SK-N-SH treated with all-trans-retinoic acid at 6 μM for 48 hours (cell line): Measurements from ENCODE around the gene PRUNE2.

Experiments
- GLIS3 ChIP-seq: fragments of 250-450 bp; sonication (Bioruptor Pico); IDR thresholded peaks from 2 replicates; pipeline ENCODE4 v1.5.0; 2020; ENCODE audit warnings: mild to moderate bottlenecking, moderate library complexity
- RARB ChIP-seq: fragments of 250-450 bp; sonication (Bioruptor Pico); IDR thresholded peaks from 2 replicates; pipeline ENCODE4 v1.8.0; 2021; ENCODE audit warnings: mild to moderate bottlenecking, moderate library complexity
- ZC3H10 ChIP-seq: fragments of 250-450 bp; sonication (Bioruptor Pico); IDR thresholded peaks from 2 replicates; pipeline ENCODE4 v1.5.1; 2021; ENCODE audit warnings: mild to moderate bottlenecking, moderate library complexity

DNA sequence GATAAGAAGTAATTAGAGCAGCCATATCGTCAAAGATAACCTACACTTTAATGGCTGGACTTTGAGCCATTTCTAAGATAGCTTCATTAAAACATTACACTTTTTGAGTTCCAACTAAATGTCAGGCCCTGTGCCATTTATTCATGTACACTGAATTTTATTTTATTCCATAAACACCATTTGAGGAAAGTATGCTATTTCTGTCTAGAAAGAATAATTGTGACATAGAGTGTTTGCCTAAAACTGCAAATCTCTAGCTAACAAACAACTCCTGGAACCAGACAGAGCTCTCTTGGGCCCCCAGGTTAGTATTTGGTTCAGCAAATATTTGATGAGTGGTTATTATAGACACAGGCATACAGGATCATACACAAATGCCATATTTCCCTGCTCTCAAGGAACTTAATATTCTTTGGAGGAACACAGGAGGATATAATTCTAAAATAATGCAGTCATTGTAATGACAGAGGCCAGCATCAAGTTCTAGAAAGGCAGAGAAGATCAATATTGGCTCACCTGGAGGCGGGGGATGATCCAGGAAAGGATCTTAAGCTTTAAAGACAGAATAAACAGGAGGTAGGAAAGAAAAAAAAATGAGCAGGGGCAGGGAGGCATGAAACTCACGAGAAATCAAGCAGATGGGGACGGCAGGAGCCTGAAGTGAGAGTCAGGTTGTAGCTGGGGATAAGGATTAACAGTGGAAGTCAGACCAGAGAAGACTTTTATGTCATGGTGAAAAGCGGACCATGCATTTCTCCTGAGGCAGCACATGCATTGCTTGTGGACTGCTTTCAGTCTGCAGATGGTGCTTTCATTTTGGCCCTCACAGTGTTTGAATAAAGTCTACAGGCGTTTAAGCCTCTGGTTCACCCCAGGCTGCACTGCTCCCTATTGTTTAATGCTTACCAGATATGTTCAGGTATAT lies 319.3 kb downstream of the PRUNE2 start:
- TF ChIP-seq ZC3H10 (CRISPR knock-in tag) (no peak), GLIS3 (CRISPR knock-in tag) (no peak), RARB (CRISPR knock-in tag) (no peak)
